Renal cortex interstitium (tissue), 11 donors: ENCODE results near the gene ITPR1. TPM values are rescaled to one million over a fixed set of nuclear protein-coding genes. Genes with fewer than 3 reads are reported as not detected.
"Not testable (repeated sequence)": the region's sequence is repeated elsewhere in the genome, so short reads cannot be mapped to it uniquely, and the experiment has no call there.

Experiments used
- DNase-seq, 11 donors: peaks; one replicate each; pipeline ENCODE4 v3.0.0-alpha.2; 2013; ENCODE audit warnings: low read depth in 9 of 11, low spot score in 4 of 11; ENCODE audit errors: extremely low read depth in 1 of 11
- polyA plus RNA-seq, 3 donors: library from polyadenylated mRNA; unstranded; fragments of 120-200 nt; gene quantifications; one replicate each; pipeline ENCODE4 v1.2.1, GENCODE V29; 2013; ENCODE audit not compliant: insufficient read length in 3 of 3

Gene ITPR1
- polyA plus RNA-seq, 3 donors = 51.9 to 63.3 (median 56.4) TPM

GRCh38 chr3:4754180-4755086, 261.3 kb downstream of the ITPR1 start:
- no peak for DNase-seq

- no peak for DNase-seq
Observed at GRCh38 chr3:4755566-4755965, 262.4 kb downstream of the ITPR1 start.

- no peak for DNase-seq
Observed at GRCh38 chr3:4756057-4756775, 263.1 kb downstream of the ITPR1 start.

GRCh38 chr3:4756855-4757574, 263.9 kb downstream of the ITPR1 start:
- peak in 1 of 11 donors; percentile 61 for DNase-seq

- DNase-seq = no peak
Observed at GRCh38 chr3:4757575-4758248, 264.6 kb downstream of the ITPR1 start.

- DNase-seq = no peak
Observed at GRCh38 chr3:4758249-4758860, 265.2 kb downstream of the ITPR1 start.

GRCh38 chr3:4758957-4759656, 266.0 kb downstream of the ITPR1 start:
- no peak for DNase-seq

GRCh38 chr3:4759689-4760312, 266.7 kb downstream of the ITPR1 start:
- DNase-seq = no peak

- no peak for DNase-seq
Observed at GRCh38 chr3:4761759-4762158, 268.6 kb downstream of the ITPR1 start.

- not testable (repeated sequence) for DNase-seq
Observed at GRCh38 chr3:4762481-4763230, 269.5 kb downstream of the ITPR1 start.

GRCh38 chr3:4763604-4764247, 270.6 kb downstream of the ITPR1 start:
- DNase-seq = no peak

- no peak for DNase-seq
Observed at GRCh38 chr3:4765212-4765611, 272.1 kb downstream of the ITPR1 start.

- DNase-seq = no peak
Observed at GRCh38 chr3:4766263-4766662, 273.1 kb downstream of the ITPR1 start.

GRCh38 chr3:4766716-4767499, 273.8 kb downstream of the ITPR1 start:
- DNase-seq = no peak

GRCh38 chr3:4768021-4768420, 274.9 kb downstream of the ITPR1 start:
- DNase-seq = no peak

- no peak for DNase-seq
Observed at GRCh38 chr3:4768521-4768920, 275.4 kb downstream of the ITPR1 start.
